WTC11 (cell line): Measurements from ENCODE around the gene FOCAD. TPM values are rescaled to one million over a fixed set of nuclear protein-coding genes. Genes with fewer than 3 reads are reported as not detected.

Experiments
- ATAC-seq: fragments of 200-7000 bp; cut with Tn5 transposase; 2 replicates; pipeline ENCODE4 v1.10.0; 2021; ENCODE audit warnings: mild to moderate bottlenecking, moderate library complexity
- CTCF ChIA-PET: fragments of 300-600 bp; sonication (Branson Sonifier 250); formaldehyde crosslinking; loops from one replicate; lab custom pipeline; 2021; ENCODE audit warnings: antibody characterized with exemption; lab: Charles Lee
- POLR2A ChIA-PET: fragments of 350-600 bp; sonication (Branson Sonifier 250); formaldehyde crosslinking; loops from one replicate; lab custom pipeline; 2021; ENCODE audit warnings: antibody characterized with exemption; lab: Charles Lee
- DNase-seq: peaks from one replicate; pipeline ENCODE4 v3.0.0; 2021; ENCODE audit warnings: low spot score
- H3K27ac Mint-ChIP-seq: 2 replicates; pipeline ENCODE4 v1.8.0; 2021; ENCODE audit warnings: mixed read lengths
- H3K27me3 Mint-ChIP-seq: 2 replicates; pipeline ENCODE4 v1.8.0; 2021; ENCODE audit warnings: low read depth, mild to moderate bottlenecking, moderate library complexity, mixed read lengths
- H3K36me3 Mint-ChIP-seq: 2 replicates; pipeline ENCODE4 v1.8.0; 2021; ENCODE audit warnings: mixed read lengths
- H3K4me1 Mint-ChIP-seq: 2 replicates; pipeline ENCODE4 v1.8.0; 2022; ENCODE audit warnings: mixed read lengths
- H3K4me3 Mint-ChIP-seq: 2 replicates; pipeline ENCODE4 v1.8.0; 2021; ENCODE audit warnings: mild to moderate bottlenecking, moderate library complexity, mixed read lengths
- H3K9me3 Mint-ChIP-seq: 2 replicates; pipeline ENCODE4 v1.8.0; 2021; ENCODE audit warnings: mixed read lengths
- CBFB ChIP-seq: sonication (generic); formaldehyde crosslinking; IDR thresholded peaks from 2 replicates; pipeline ENCODE4 v1.8.1; 2022; ENCODE audit warnings: mild to moderate bottlenecking, low read depth, missing genetic modification reagents
- CDX4 ChIP-seq: fragments of 250-450 bp; sonication (Bioruptor Pico); IDR thresholded peaks from 2 replicates; pipeline ENCODE4 v1.9.0; 2021; ENCODE audit warnings: moderate library complexity, mild to moderate bottlenecking, inconsistent platforms, borderline replicate concordance
- CREM ChIP-seq: sonication (generic); formaldehyde crosslinking; IDR thresholded peaks from 2 replicates; pipeline ENCODE4 v1.8.1; 2022; ENCODE audit warnings: mild to moderate bottlenecking, missing genetic modification reagents, moderate library complexity
- E2F4 ChIP-seq: sonication (generic); formaldehyde crosslinking; IDR thresholded peaks from 2 replicates; pipeline ENCODE4 v1.8.1; 2022; ENCODE audit warnings: low read depth, mild to moderate bottlenecking, moderate library complexity, missing genetic modification reagents, borderline replicate concordance
- ESRRA ChIP-seq: sonication (generic); formaldehyde crosslinking; IDR thresholded peaks from 2 replicates; pipeline ENCODE4 v1.8.1; 2022; ENCODE audit warnings: mild to moderate bottlenecking, missing genetic modification reagents, borderline replicate concordance
- GRHL2 ChIP-seq: fragments of 250-450 bp; sonication (Bioruptor Pico); IDR thresholded peaks from 2 replicates; pipeline ENCODE4 v1.8.0; 2022; ENCODE audit warnings: mild to moderate bottlenecking, moderate library complexity; ENCODE audit not compliant: insufficient replicate concordance, severe bottlenecking
- HMGA2 ChIP-seq: fragments of 250-450 bp; sonication (Bioruptor Pico); IDR thresholded peaks from 2 replicates; pipeline ENCODE4 v1.4.0; 2021; ENCODE audit warnings: mild to moderate bottlenecking, moderate library complexity
- MXD4 ChIP-seq: fragments of 250-450 bp; sonication (Bioruptor Pico); IDR thresholded peaks from 2 replicates; pipeline ENCODE4 v1.8.0; 2021; ENCODE audit warnings: mild to moderate bottlenecking, moderate library complexity, borderline replicate concordance
- PRDM15 ChIP-seq: sonication (generic); formaldehyde crosslinking; IDR thresholded peaks from 2 replicates; pipeline ENCODE4 v1.8.0; 2022; ENCODE audit warnings: missing genetic modification reagents
- TCF7 ChIP-seq: sonication (generic); formaldehyde crosslinking; IDR thresholded peaks from 2 replicates; pipeline ENCODE4 v1.8.0; 2022; ENCODE audit warnings: mild to moderate bottlenecking, low read depth, missing genetic modification reagents, moderate library complexity
- USF1 ChIP-seq: sonication (generic); formaldehyde crosslinking; IDR thresholded peaks from 2 replicates; pipeline ENCODE4 v1.8.0; 2022; ENCODE audit warnings: mild to moderate bottlenecking, missing genetic modification reagents
- ZNF138 ChIP-seq: sonication (generic); formaldehyde crosslinking; conservative IDR thresholded peaks from 2 replicates; pipeline ENCODE4 v1.8.1; 2022; ENCODE audit warnings: mild to moderate bottlenecking, moderate library complexity, missing genetic modification reagents
- ZNF263 ChIP-seq: sonication (generic); formaldehyde crosslinking; IDR thresholded peaks from 2 replicates; pipeline ENCODE4 v1.8.1; 2022; ENCODE audit warnings: low read depth, mild to moderate bottlenecking, moderate library complexity, missing genetic modification reagents
- ZNF317 ChIP-seq: sonication (generic); formaldehyde crosslinking; IDR thresholded peaks from 2 replicates; pipeline ENCODE4 v1.8.1; 2023; ENCODE audit warnings: low read depth, mild to moderate bottlenecking, moderate library complexity, missing genetic modification reagents, borderline replicate concordance
- ZNF425 ChIP-seq: fragments of 250-450 bp; sonication (Bioruptor Pico); conservative IDR thresholded peaks from 2 replicates; pipeline ENCODE4 v1.9.0; 2021; ENCODE audit warnings: mild to moderate bottlenecking
- total RNA-seq: library from RNA; stranded (reverse); gene quantifications from 3 replicates; pipeline ENCODE4 v1.2.3, GENCODE V29; 2021
- TF ChIP-seq, protein P1 (sequence below): sonication (generic); formaldehyde crosslinking; conservative IDR thresholded peaks from 2 replicates; pipeline ENCODE4 v1.8.1; 2022; ENCODE audit warnings: mild to moderate bottlenecking, missing genetic modification reagents
- TF ChIP-seq, protein P2 (sequence below): sonication (generic); formaldehyde crosslinking; IDR thresholded peaks from 2 replicates; pipeline ENCODE4 v1.8.1; 2023; ENCODE audit warnings: mild to moderate bottlenecking, missing genetic modification reagents
- TF ChIP-seq, protein P3 (sequence below): sonication (generic); formaldehyde crosslinking; IDR thresholded peaks from 2 replicates; pipeline ENCODE4 v1.8.1; 2023; ENCODE audit warnings: mild to moderate bottlenecking, missing genetic modification reagents, moderate library complexity

The FOCAD gene
- total RNA-seq, 1 experiment from 2014 or later = 34.3 TPM

DNA sequence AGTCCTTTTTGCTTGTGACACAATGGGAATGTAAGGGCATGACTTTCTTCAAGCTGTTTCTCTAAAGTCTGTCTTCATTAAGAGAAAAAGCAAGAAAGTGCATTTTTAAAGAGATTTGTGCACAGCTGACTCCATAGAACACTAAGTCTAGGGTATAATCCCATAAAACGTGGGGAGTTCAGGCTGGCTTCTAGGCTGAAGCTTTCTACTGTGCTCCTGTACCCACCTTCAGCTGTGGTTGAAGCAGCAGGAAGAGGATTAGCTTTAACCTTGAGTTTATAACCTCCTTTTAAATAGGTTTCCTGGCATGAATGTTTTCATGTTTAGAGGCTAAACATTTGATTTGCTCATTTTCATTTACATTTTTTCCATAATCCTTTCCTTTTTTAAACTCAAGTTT, 220.9 kb downstream of the FOCAD start:
- no peak for ATAC-seq
- TF ChIP-seq E2F4 (CRISPR knock-in tag) = no peak
- TF ChIP-seq CDX4 = no peak
- no peak for TF ChIP-seq CBFB (CRISPR knock-in tag)
- no peak for TF ChIP-seq CREM (CRISPR knock-in tag)
- H3K4me1 Mint-ChIP-seq = no peaks in the 10 kb centered on the region
- H3K27me3 Mint-ChIP-seq = no peaks in the 10 kb centered on the region
- no peaks in the 10 kb centered on the region for H3K36me3 Mint-ChIP-seq
- H3K4me3 Mint-ChIP-seq = no peak overlapping the region
- no peaks in the 10 kb centered on the region for H3K9me3 Mint-ChIP-seq
- no peak overlapping the region for H3K27ac Mint-ChIP-seq
- ChIA-PET CTCF (interaction anchor here (1.7 kb wide), 1 partner anchor 206 kb away, joined by 4 read pairs; no protein-coding TSS in a partner anchor), POLR2A (no interaction called here)
- DNase-seq = no peak

GRCh38 chr9:20906326-20906725, 222.3 kb downstream of the FOCAD start:
- H3K27me3 Mint-ChIP-seq = no peaks in the 10 kb centered on the region
- H3K4me1 Mint-ChIP-seq = no peaks in the 10 kb centered on the region
- ATAC-seq = no peak
- TF ChIP-seq CREM (CRISPR knock-in tag) (no peak), ZNF263 (CRISPR knock-in tag) (no peak), GRHL2 (CRISPR knock-in tag) (no peak), PRDM15 (no peak), ESRRA (no peak), ZNF317 (CRISPR knock-in tag) (no peak), ZNF138 (CRISPR knock-in tag) (no peak), ZNF425 (CRISPR knock-in tag) (no peak), TCF7 (no peak), MXD4 (CRISPR knock-in tag) (no peak), USF1 (CRISPR knock-in tag) (no peak), HMGA2 (CRISPR knock-in tag) (no peak)
- TF ChIP-seq, protein P1, sequence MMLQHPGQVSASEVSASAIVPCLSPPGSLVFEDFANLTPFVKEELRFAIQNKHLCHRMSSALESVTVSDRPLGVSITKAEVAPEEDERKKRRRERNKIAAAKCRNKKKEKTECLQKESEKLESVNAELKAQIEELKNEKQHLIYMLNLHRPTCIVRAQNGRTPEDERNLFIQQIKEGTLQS (CRISPR knock-in tag) = no peak
- TF ChIP-seq, protein P2, sequence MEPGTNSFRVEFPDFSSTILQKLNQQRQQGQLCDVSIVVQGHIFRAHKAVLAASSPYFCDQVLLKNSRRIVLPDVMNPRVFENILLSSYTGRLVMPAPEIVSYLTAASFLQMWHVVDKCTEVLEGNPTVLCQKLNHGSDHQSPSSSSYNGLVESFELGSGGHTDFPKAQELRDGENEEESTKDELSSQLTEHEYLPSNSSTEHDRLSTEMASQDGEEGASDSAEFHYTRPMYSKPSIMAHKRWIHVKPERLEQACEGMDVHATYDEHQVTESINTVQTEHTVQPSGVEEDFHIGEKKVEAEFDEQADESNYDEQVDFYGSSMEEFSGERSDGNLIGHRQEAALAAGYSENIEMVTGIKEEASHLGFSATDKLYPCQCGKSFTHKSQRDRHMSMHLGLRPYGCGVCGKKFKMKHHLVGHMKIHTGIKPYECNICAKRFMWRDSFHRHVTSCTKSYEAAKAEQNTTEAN = no peak
- TF ChIP-seq, protein P3, sequence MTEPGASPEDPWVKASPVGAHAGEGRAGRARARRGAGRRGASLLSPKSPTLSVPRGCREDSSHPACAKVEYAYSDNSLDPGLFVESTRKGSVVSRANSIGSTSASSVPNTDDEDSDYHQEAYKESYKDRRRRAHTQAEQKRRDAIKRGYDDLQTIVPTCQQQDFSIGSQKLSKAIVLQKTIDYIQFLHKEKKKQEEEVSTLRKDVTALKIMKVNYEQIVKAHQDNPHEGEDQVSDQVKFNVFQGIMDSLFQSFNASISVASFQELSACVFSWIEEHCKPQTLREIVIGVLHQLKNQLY (CRISPR knock-in tag) = no peak
- no peak for DNase-seq
- ChIA-PET POLR2A (no interaction called here), CTCF (no interaction called here)
- H3K27ac Mint-ChIP-seq = peak overlapping the region; percentile 49; the same call in 1 of the 2 replicates
- no peaks in the 10 kb centered on the region for H3K36me3 Mint-ChIP-seq
- no peak overlapping the region for H3K4me3 Mint-ChIP-seq
- no peaks in the 10 kb centered on the region for H3K9me3 Mint-ChIP-seq
